Adrenal gland (tissue), 12 donors: ENCODE measurements around the gene TTC21B. TPM values are rescaled to one million over a fixed set of nuclear protein-coding genes. Genes with fewer than 3 reads are reported as not detected.

ENCODE experiments used
- DNase-seq, 7 donors: peaks; one replicate each; pipeline ENCODE4 v3.0.0-alpha.2; 2019 to 2020
- H3K27ac ChIP-seq, 5 donors: fragments of 200-600 bp; sonication (generic) in 4 of 5; 1 replicate in 3 of 5; 2 replicates in 2 of 5; pipeline versions ENCODE4 v1.5.1 to v1.8.0; 2016 to 2020; ENCODE audit warnings: mild to moderate bottlenecking in 1 of 5
- H3K27me3 ChIP-seq: fragments of 200-600 bp; 2 replicates; pipeline ENCODE4 v1.8.0; 2021
- H3K36me3 ChIP-seq, 2 donors: fragments of 200-600 bp; replicated peaks in 1 of 2; 1 replicate in 1 of 2; 2 replicates in 1 of 2; pipeline versions ENCODE4 v1.5.1 to v1.8.0; 2018 to 2022
- H3K4me1 ChIP-seq, 2 donors: fragments of 200-600 bp; replicated peaks in 1 of 2; 1 replicate in 1 of 2; 2 replicates in 1 of 2; pipeline versions ENCODE4 v1.5.1 to v1.8.0; 2018 to 2021
- H3K4me3 ChIP-seq, 4 donors: fragments of 200-600 bp; sonication (generic) in 3 of 4; one replicate each; pipeline ENCODE4 v1.5.1; 2016 to 2018
- H3K9me3 ChIP-seq, 3 donors: fragments of 200-600 bp; sonication (generic) in 1 of 3; replicated peaks in 1 of 3; 1 replicate in 2 of 3; 2 replicates in 1 of 3; pipeline versions ENCODE4 v1.5.1 to v1.8.0; 2016 to 2021
- POLR2A ChIP-seq, 2 donors: fragments of 450-650 bp; IDR thresholded peaks; one replicate each; pipeline ENCODE4 v1.6.1; 2017; ENCODE audit warnings: antibody characterized with exemption in 2 of 2, mild to moderate bottlenecking in 2 of 2, moderate library complexity in 1 of 2
- WGBS, 4 donors: extraction: QIAGEN DNeasy Blood & Tissue Kit in 2 of 4; methylation state at CpG; one replicate each; pipeline versions ENCODE4 v1.1.5 to v1.1.7; 2013 to 2017; 5-methylcytosine and 5-hydroxymethylcytosine counted together
- intact Hi-C, 2 donors: fragments of 100-400 bp; cut with DNase I; formaldehyde crosslinking; loops; one replicate each; pipeline versions ENCODE4 v1.14.1 to v1.15.0; 2022 to 2023
- polyA plus RNA-seq, 3 donors: library from polyadenylated mRNA; stranded (reverse); fragments of 200-250 nt in 2 of 3; fragments of 350-450 nt in 1 of 3; fragmentation: Illumina TruSeq in 1 of 3; extraction: RNeasy Lipid Tissue Mini Kit (QIAGEN cat#74804) in 1 of 3; gene quantifications; one replicate each; pipeline ENCODE4 v1.2.3, GENCODE V29; 2013 to 2014
- total RNA-seq, 9 donors: library from RNA; depleted of rRNA in 4 of 9; stranded (reverse); fragments of >200 nt in 4 of 9; fragments of 120-200 nt in 1 of 9; fragmentation: NEBNext Ultra II Directional in 1 of 9; extraction: Animal tissue kit (Norgen Biotek cat#: 25700) in 1 of 9; gene quantifications; one replicate each; pipeline versions ENCODE4 v1.1.0 to v1.2.4, GENCODE V29; 2013 to 2023
- TF ChIP-seq, protein P1 (sequence below), 6 experiments: fragments of 450-650 bp in 4 of 6; fragments of 200-600 bp in 2 of 6; sonication (generic) in 1 of 6; IDR thresholded peaks; 1 replicate in 5 of 6; 2 replicates in 1 of 6; pipeline versions ENCODE4 v1.5.1 to v1.8.0; 2016 to 2021; ENCODE audit warnings: antibody characterized with exemption in 6 of 6, mild to moderate bottlenecking in 2 of 6, moderate library complexity in 1 of 6
- donor health status: healthy with polysubstance abuse.
- donor health status: Bipolar disorder and iron deficiency.
- donor health status: DM: yes; HTN: yes; CAD: no.
- donor health status: DM: no; HTN: no; CAD: no.
- donor health status: DM: no; HTN: no; CAD: no.
- donor health status: DM: yes; HTN: yes; CAD: no.

Gene TTC21B
- total and polyA plus RNA-seq, 12 donors = 4.8 to 28.5 (median 10.0) TPM

DNA sequence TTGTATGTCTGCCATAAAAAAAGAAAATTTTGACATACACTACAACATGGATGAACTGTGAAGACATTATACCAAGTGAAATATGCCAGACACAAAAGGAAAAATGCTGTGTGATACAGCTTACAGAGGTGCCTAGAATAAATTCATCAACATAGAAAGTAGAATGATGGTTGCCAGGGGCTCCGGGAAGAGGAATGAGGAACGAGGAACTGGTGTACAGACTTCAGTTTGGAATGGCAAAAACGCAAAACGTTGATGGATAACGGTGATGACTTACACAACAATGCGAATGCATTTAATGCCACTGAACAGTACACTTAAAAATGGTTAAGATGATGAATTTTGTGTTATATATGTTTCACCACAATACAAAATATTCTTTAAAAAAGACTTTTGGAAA is 61.0 kb downstream of the TTC21B start:
- Histone ChIP-seq H3K9me3 (no peaks in the 10 kb centered on the region), H3K36me3 (peaks cover 0 to 20% of the 10 kb centered on the region in 2 donors), H3K4me1 (no peaks in the 10 kb centered on the region), H3K27ac (no peak overlapping the region), H3K27me3 (no peaks in the 10 kb centered on the region), H3K4me3 (no peak overlapping the region)
- no peak for TF ChIP-seq POLR2A (IDR thresholded peaks at IDR 0.05)
- TF ChIP-seq, protein P1, sequence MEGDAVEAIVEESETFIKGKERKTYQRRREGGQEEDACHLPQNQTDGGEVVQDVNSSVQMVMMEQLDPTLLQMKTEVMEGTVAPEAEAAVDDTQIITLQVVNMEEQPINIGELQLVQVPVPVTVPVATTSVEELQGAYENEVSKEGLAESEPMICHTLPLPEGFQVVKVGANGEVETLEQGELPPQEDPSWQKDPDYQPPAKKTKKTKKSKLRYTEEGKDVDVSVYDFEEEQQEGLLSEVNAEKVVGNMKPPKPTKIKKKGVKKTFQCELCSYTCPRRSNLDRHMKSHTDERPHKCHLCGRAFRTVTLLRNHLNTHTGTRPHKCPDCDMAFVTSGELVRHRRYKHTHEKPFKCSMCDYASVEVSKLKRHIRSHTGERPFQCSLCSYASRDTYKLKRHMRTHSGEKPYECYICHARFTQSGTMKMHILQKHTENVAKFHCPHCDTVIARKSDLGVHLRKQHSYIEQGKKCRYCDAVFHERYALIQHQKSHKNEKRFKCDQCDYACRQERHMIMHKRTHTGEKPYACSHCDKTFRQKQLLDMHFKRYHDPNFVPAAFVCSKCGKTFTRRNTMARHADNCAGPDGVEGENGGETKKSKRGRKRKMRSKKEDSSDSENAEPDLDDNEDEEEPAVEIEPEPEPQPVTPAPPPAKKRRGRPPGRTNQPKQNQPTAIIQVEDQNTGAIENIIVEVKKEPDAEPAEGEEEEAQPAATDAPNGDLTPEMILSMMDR (IDR thresholded peaks at IDR 0.05) = no peak
- no peak for DNase-seq
- intact Hi-C loops = no loop called here
- 91 to 100% (median 95%) methylated on average over 6 of the region's 6 CpGs for WGBS, 4 donors

DNA sequence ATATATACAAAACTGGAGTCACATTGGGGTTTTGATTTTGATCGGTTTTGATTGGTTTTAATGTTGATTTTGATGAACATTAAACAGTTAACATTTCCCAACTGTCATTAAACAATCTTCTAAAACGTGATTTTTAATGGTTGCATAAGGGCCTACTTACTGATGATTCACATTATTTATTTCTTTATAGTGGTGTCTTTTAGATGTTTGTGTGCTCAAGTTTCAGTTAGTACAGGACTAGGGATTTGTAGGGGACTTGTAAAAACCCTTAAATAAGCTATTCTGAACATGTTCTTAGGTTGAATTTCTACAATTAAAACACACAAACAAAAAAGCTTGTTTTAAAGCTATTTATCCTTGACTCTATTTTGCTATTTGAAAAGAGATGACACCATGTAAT is 61.6 kb downstream of the TTC21B start:
- intact Hi-C loops = no loop called here
- 57 to 62% (median 58%) methylated on average over 2 of the region's 2 CpGs for WGBS, 4 donors

DNA sequence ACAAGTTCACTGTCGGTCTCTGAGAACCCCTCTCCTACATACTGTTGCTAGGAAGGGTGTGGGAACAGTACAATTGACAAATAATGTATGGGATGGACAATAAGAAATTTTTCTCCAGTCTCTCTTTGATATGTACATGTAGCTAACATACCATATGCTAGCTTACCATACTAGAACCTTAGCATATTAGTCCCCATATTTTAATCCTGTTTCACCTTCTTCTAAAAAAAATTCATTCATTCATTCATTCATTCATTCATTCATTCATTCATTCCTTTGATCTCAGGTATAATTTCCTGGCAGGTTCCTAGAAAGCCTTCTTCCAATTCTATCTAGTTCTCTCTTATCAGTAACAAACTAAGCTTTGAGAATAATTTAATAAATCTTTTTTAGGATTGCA is 62.2 kb downstream of the TTC21B start:
- peaks cover 0 to 11% of the 10 kb centered on the region in 2 donors for H3K36me3 ChIP-seq
- H3K9me3 ChIP-seq = no peaks in the 10 kb centered on the region
- 88 to 100% (median 99%) methylated on average over 1 of the region's 1 CpG for WGBS, 4 donors
- DNase-seq = no peak
- H3K27ac ChIP-seq = no peak overlapping the region
- TF ChIP-seq POLR2A (IDR thresholded peaks at IDR 0.05) = no peak
- TF ChIP-seq, protein P1 (IDR thresholded peaks at IDR 0.05) = no peak
- no peaks in the 10 kb centered on the region for H3K4me1 ChIP-seq
- no peak overlapping the region for H3K4me3 ChIP-seq
- H3K27me3 ChIP-seq = no peaks in the 10 kb centered on the region
- intact Hi-C loops = no loop called here

More for the DNA sequence above, 61.6 kb downstream of the TTC21B start:
- Histone ChIP-seq H3K4me3 (no peak overlapping the region), H3K27me3 (no peaks in the 10 kb centered on the region), H3K36me3 (peaks cover 0 to 17% of the 10 kb centered on the region in 2 donors), H3K9me3 (no peaks in the 10 kb centered on the region), H3K4me1 (no peaks in the 10 kb centered on the region), H3K27ac (no peak overlapping the region)
- TF ChIP-seq POLR2A (IDR thresholded peaks at IDR 0.05) = no peak
- TF ChIP-seq, protein P1 (IDR thresholded peaks at IDR 0.05) = no peak
- DNase-seq = no peak

DNA sequence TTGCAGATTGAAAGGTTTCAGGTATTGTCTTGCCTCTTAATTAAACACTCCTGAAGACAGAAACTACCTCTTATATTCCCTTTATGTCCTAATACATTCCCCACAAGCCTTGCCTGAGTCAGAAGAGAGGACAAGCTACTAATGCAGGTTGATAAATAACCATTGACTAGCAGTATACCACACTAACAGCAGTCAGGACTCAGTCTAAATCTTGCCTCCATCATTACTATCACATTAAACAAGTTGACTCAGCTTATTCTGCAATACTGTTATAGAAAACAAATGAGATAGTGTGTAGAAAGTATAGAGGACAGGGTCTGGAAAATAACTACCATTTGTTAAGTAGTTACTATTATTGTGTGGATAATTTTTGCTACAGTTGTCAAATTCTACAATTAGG is 63.8 kb downstream of the TTC21B start:
- Histone ChIP-seq H3K36me3 (peaks cover 0 to 3% of the 10 kb centered on the region in 2 donors), H3K27ac (no peak overlapping the region), H3K27me3 (no peaks in the 10 kb centered on the region), H3K9me3 (no peaks in the 10 kb centered on the region), H3K4me3 (no peak overlapping the region), H3K4me1 (no peaks in the 10 kb centered on the region)
- TF ChIP-seq POLR2A (IDR thresholded peaks at IDR 0.05) = no peak
- TF ChIP-seq, protein P1 (IDR thresholded peaks at IDR 0.05) = no peak
- DNase-seq = no peak
- intact Hi-C loops = no loop called here
